ENCODE results near the gene WARS2.

The WARS2 gene

DNA sequence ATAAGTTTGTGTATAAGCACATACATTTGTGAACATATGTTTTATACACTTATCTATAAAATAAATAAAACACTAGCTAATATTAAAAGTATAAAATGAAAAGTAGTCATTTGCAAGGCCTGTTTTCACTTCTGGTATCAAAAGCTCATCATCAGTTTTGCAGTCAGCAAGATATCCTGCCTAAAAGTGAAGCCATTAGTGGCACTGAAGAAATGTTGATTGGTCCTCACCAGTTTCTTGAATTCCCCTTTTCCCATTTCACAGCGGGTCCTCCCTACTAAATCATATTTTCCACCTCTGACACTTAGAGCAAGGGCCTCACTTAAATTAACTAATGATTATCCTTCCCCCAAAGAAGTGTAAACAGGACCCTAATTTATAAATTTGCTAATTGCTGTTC lies 159.0 kb downstream of the WARS2 start:
- no peaks in the 10 kb centered on the region for H3K9me3 ChIP-seq (ENCODE audit: control insufficient read depth, low read length)
- H3K27me3 ChIP-seq (ENCODE audit: control insufficient read depth, insufficient read depth, low read length, poor library complexity, severe bottlenecking): peaks cover 88% of the 10 kb centered on the region
- no peak overlapping the region for H3K4me3 ChIP-seq (ENCODE audit: insufficient read depth, low read depth, low read length)
- no peaks in the 10 kb centered on the region for H3K4me1 ChIP-seq (ENCODE audit: control insufficient read depth, insufficient read depth, low read length)
- WGBS, 2 experiments: 79 to 81% methylated on average over 1 of the region's 1 CpG
- H3K36me3 ChIP-seq (ENCODE audit: control insufficient read depth, insufficient read depth, low read length): no peaks in the 10 kb centered on the region
- H3K27ac ChIP-seq (ENCODE audit: insufficient read depth, low read depth, low read length, poor library complexity, severe bottlenecking): no peak overlapping the region
